Coronary artery (tissue), 2 donors: ENCODE measurements around the gene TRAM1L1.
A peak's percentile ranks its signal among the peaks of the same experiment; 100 is the strongest.

Source experiments
- DNase-seq: peaks from one replicate; pipeline ENCODE4 v3.0.0-alpha.2; 2017; ENCODE audit warnings: low spot score
- H3K27ac ChIP-seq, 2 donors: fragments of 200-600 bp; sonication (generic); one replicate each; pipeline ENCODE4 v1.5.1; 2016 to 2019
- H3K4me3 ChIP-seq: fragments of 200-600 bp; sonication (generic); 2 replicates; pipeline ENCODE4 v1.5.1; 2016; ENCODE audit warnings: mild to moderate bottlenecking, moderate library complexity
- CTCF ChIP-seq: fragments of 200-600 bp; sonication (generic); IDR thresholded peaks from one replicate; pipeline ENCODE4 v1.5.1; 2019; ENCODE audit warnings: antibody characterized with exemption

TRAM1L1 gene

GRCh38 chr4:117084866-117085701 is at the start of gene TRAM1L1:
Gene TRAM1L1, minus strand, starts transcription at chr4:117085576. Its CDS starts 183 bp downstream, at chr4:117085393.
- no peak for TF ChIP-seq CTCF
- Histone ChIP-seq H3K4me3 (peak within 1 kb of the TSS; percentile 69), H3K27ac (peak within 1 kb of the TSS; percentile 14 to 29)
- peak; percentile 71 for DNase-seq

- H3K27ac ChIP-seq, result no peak overlapping the region
- DNase-seq, result no peak
- no peak for TF ChIP-seq CTCF
- H3K4me3 ChIP-seq, result no peak overlapping the region
Measured at GRCh38 chr4:117134386-117134785, 49.0 kb upstream of the TRAM1L1 start.

- no peak overlapping the region for H3K27ac ChIP-seq
- H3K4me3 ChIP-seq, result no peak overlapping the region
- no peak for TF ChIP-seq CTCF
- DNase-seq, result no peak
Measured at GRCh38 chr4:117096886-117097285, 11.5 kb upstream of the TRAM1L1 start.

GRCh38 chr4:117096462-117096861 is 11.1 kb upstream of the TRAM1L1 start:
- no peak for TF ChIP-seq CTCF

GRCh38 chr4:117093571-117093970 is 8.2 kb upstream of the TRAM1L1 start:
- Histone ChIP-seq H3K4me3 (no peak overlapping the region), H3K27ac (no peak overlapping the region)
- TF ChIP-seq CTCF, result no peak
- no peak for DNase-seq

More at GRCh38 chr4:117096462-117096861, 11.1 kb upstream of the TRAM1L1 start:
- no peak overlapping the region for H3K4me3 ChIP-seq
- no peak overlapping the region for H3K27ac ChIP-seq
- no peak for DNase-seq

- TF ChIP-seq CTCF, result no peak
- no peak for DNase-seq
- H3K4me3 ChIP-seq, result no peak overlapping the region
- no peak overlapping the region for H3K27ac ChIP-seq
Measured at GRCh38 chr4:117077760-117078159, 7.6 kb downstream of the TRAM1L1 start.

- no peak overlapping the region for H3K4me3 ChIP-seq
- H3K27ac ChIP-seq, result no peak overlapping the region
- TF ChIP-seq CTCF, result no peak
- no peak for DNase-seq
Measured at GRCh38 chr4:117068120-117068519, 17.3 kb downstream of the TRAM1L1 start.
